Neural progenitor cell (in vitro differentiated cells): ENCODE data around the gene ZNF280C.

Source experiments
- CTCF ChIP-seq: fragments of 200-600 bp; sonication (generic); IDR thresholded peaks from 2 replicates; pipeline ENCODE4 v1.5.1; 2017; ENCODE audit warnings: antibody characterized with exemption, mild to moderate bottlenecking
- EZH2 ChIP-seq: fragments of 200-600 bp; sonication (generic); IDR thresholded peaks from 2 replicates; pipeline ENCODE4 v1.6.1; 2017; ENCODE audit warnings: antibody characterized with exemption, mild to moderate bottlenecking, moderate library complexity

- TF ChIP-seq CTCF (no peak), EZH2 (no peak)
Observed at GRCh38 chrX:130264573-130264972, 4.1 kb downstream of the ZNF280C start.
